ENCODE results near the gene GDF10. TPM values are rescaled to one million over a fixed set of nuclear protein-coding genes. Genes with fewer than 3 reads are reported as not detected.

GDF10 gene
- total and polyA plus RNA-seq, 2 experiments from 2014 or later: 2.5 to 5.7 TPM

- Histone ChIP-seq H2AFZ (no peak overlapping the region), H3K4me2 (no peak overlapping the region), H3K9me3 (ENCODE audit: low read depth) (no peaks in the 10 kb centered on the region), H3K27me3 (peaks cover 4% of the 10 kb centered on the region), H3K4me1 (ENCODE audit: insufficient read depth) (no peaks in the 10 kb centered on the region), H4K20me1 (ENCODE audit: insufficient read depth, poor library complexity, severe bottlenecking) (no peaks in the 10 kb centered on the region), H3K36me3 (replicated peaks; ENCODE audit: insufficient read depth, low read depth) (no peaks in the 10 kb centered on the region), H3K4me3 (no peak overlapping the region), H3K27ac (no peak overlapping the region), H3K79me2 (no peaks in the 10 kb centered on the region), H3K9me2 (replicated peaks; ENCODE audit: insufficient read depth) (no peaks in the 10 kb centered on the region)
- TF ChIP-seq EZH2 (IDR thresholded peaks at IDR 0.05; ENCODE audit: borderline replicate concordance) (no peak), EZH2phosphoT487 (IDR thresholded peaks at IDR 0.05; ENCODE audit: low read depth, severe bottlenecking, unreplicated experiment) (no peak)
- TF ChIP-seq, protein P1, sequence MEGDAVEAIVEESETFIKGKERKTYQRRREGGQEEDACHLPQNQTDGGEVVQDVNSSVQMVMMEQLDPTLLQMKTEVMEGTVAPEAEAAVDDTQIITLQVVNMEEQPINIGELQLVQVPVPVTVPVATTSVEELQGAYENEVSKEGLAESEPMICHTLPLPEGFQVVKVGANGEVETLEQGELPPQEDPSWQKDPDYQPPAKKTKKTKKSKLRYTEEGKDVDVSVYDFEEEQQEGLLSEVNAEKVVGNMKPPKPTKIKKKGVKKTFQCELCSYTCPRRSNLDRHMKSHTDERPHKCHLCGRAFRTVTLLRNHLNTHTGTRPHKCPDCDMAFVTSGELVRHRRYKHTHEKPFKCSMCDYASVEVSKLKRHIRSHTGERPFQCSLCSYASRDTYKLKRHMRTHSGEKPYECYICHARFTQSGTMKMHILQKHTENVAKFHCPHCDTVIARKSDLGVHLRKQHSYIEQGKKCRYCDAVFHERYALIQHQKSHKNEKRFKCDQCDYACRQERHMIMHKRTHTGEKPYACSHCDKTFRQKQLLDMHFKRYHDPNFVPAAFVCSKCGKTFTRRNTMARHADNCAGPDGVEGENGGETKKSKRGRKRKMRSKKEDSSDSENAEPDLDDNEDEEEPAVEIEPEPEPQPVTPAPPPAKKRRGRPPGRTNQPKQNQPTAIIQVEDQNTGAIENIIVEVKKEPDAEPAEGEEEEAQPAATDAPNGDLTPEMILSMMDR (IDR thresholded peaks at IDR 0.05; ENCODE audit: poor library complexity): no peak
- DNase-seq (ENCODE audit: low spot score): no peak
- WGBS (ENCODE audit: low lambda C conversion rate, missing lambda C conversion rate): 81% methylated on average over 4 of the region's 4 CpGs
Measured at GRCh38 chr10:47317251-47317650, 17.3 kb downstream of the GDF10 start.

GRCh38 chr10:47318706-47319105 is 18.7 kb downstream of the GDF10 start:
- WGBS (ENCODE audit: low lambda C conversion rate, missing lambda C conversion rate): 95% methylated on average over 9 of the region's 9 CpGs
- H3K36me3 ChIP-seq (replicated peaks; ENCODE audit: insufficient read depth, low read depth): no peaks in the 10 kb centered on the region

GRCh38 chr10:47319784-47320183 is 19.8 kb downstream of the GDF10 start:
- WGBS (ENCODE audit: low lambda C conversion rate, missing lambda C conversion rate): 96% methylated on average over 7 of the region's 8 CpGs
- no peak overlapping the region for H3K4me2 ChIP-seq
- no peaks in the 10 kb centered on the region for H3K9me3 ChIP-seq (ENCODE audit: low read depth)
- no peak overlapping the region for H3K4me3 ChIP-seq
- no peaks in the 10 kb centered on the region for H3K36me3 ChIP-seq (replicated peaks; ENCODE audit: insufficient read depth, low read depth)
- H3K27ac ChIP-seq: no peak overlapping the region
- no peaks in the 10 kb centered on the region for H4K20me1 ChIP-seq (ENCODE audit: insufficient read depth, poor library complexity, severe bottlenecking)
- no peaks in the 10 kb centered on the region for H3K9me2 ChIP-seq (replicated peaks; ENCODE audit: insufficient read depth)
- DNase-seq (ENCODE audit: low spot score): no peak
- TF ChIP-seq EZH2phosphoT487 (IDR thresholded peaks at IDR 0.05; ENCODE audit: low read depth, severe bottlenecking, unreplicated experiment) (no peak), EZH2 (IDR thresholded peaks at IDR 0.05; ENCODE audit: borderline replicate concordance) (no peak)
- TF ChIP-seq, protein P1 (IDR thresholded peaks at IDR 0.05; ENCODE audit: poor library complexity): no peak
- no peaks in the 10 kb centered on the region for H3K79me2 ChIP-seq
- peaks cover 11% of the 10 kb centered on the region for H3K27me3 ChIP-seq
- no peak overlapping the region for H2AFZ ChIP-seq
- no peaks in the 10 kb centered on the region for H3K4me1 ChIP-seq (ENCODE audit: insufficient read depth)

More at GRCh38 chr10:47318706-47319105, 18.7 kb downstream of the GDF10 start:
- H3K9me3 ChIP-seq (ENCODE audit: low read depth): no peaks in the 10 kb centered on the region
- no peak overlapping the region for H2AFZ ChIP-seq
- H3K27ac ChIP-seq: no peak overlapping the region
- H4K20me1 ChIP-seq (ENCODE audit: insufficient read depth, poor library complexity, severe bottlenecking): no peaks in the 10 kb centered on the region
- no peak overlapping the region for H3K4me3 ChIP-seq
- no peak for DNase-seq (ENCODE audit: low spot score)
- peaks cover 11% of the 10 kb centered on the region for H3K27me3 ChIP-seq
- TF ChIP-seq, protein P1 (IDR thresholded peaks at IDR 0.05; ENCODE audit: poor library complexity): no peak
- no peak for TF ChIP-seq EZH2 (IDR thresholded peaks at IDR 0.05; ENCODE audit: borderline replicate concordance)
- TF ChIP-seq EZH2phosphoT487 (IDR thresholded peaks at IDR 0.05; ENCODE audit: low read depth, severe bottlenecking, unreplicated experiment): no peak
- no peaks in the 10 kb centered on the region for H3K79me2 ChIP-seq
- no peaks in the 10 kb centered on the region for H3K4me1 ChIP-seq (ENCODE audit: insufficient read depth)
- H3K9me2 ChIP-seq (replicated peaks; ENCODE audit: insufficient read depth): no peaks in the 10 kb centered on the region
- no peak overlapping the region for H3K4me2 ChIP-seq

DNA sequence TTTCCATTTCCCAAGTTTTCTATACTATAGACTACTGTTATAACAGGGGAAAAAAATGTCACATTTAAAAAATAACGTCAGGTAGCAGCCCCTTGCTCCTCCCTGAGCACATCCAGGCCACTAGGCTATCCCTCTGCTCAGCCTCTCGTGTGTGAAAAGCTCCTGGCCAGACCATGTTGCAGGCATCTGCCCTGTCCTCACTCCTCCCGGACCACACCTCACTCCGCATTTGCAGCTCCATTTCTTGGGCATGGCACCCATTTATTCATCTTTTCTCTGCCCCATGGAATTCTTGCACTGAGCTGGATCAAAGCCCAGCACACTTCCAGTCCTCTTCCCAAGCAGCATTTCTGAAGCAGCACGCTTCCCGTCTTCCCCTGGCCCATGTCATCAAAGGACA is 20.8 kb downstream of the GDF10 start:
- no peaks in the 10 kb centered on the region for H3K4me1 ChIP-seq (ENCODE audit: insufficient read depth)
- H3K27ac ChIP-seq: no peak overlapping the region
- H3K9me3 ChIP-seq (ENCODE audit: low read depth): no peaks in the 10 kb centered on the region
- no peak for DNase-seq (ENCODE audit: low spot score)
- H3K9me2 ChIP-seq (replicated peaks; ENCODE audit: insufficient read depth): no peaks in the 10 kb centered on the region
- no peaks in the 10 kb centered on the region for H3K79me2 ChIP-seq
- H2AFZ ChIP-seq: no peak overlapping the region
- no peak overlapping the region for H3K4me3 ChIP-seq
- H3K27me3 ChIP-seq: peaks cover 11% of the 10 kb centered on the region
- no peaks in the 10 kb centered on the region for H4K20me1 ChIP-seq (ENCODE audit: insufficient read depth, poor library complexity, severe bottlenecking)
- H3K4me2 ChIP-seq: no peak overlapping the region
- H3K36me3 ChIP-seq (replicated peaks; ENCODE audit: insufficient read depth, low read depth): no peaks in the 10 kb centered on the region
- TF ChIP-seq EZH2phosphoT487 (IDR thresholded peaks at IDR 0.05; ENCODE audit: low read depth, severe bottlenecking, unreplicated experiment) (no peak), EZH2 (IDR thresholded peaks at IDR 0.05; ENCODE audit: borderline replicate concordance) (no peak)
- TF ChIP-seq, protein P1 (IDR thresholded peaks at IDR 0.05; ENCODE audit: poor library complexity): no peak
- WGBS (ENCODE audit: low lambda C conversion rate, missing lambda C conversion rate): 80% methylated on average over 6 of the region's 6 CpGs
